AML-193 (cell line): ENCODE data around the gene CHRDL2.
"Not testable (repeated sequence)": the region's sequence is repeated elsewhere in the genome, so short reads cannot be mapped to it uniquely, and the experiment has no call there.

ENCODE experiments used
- DNase-seq, 2 experiments: peaks; one replicate each; lab custom pipeline; 2025; lab: John Stamatoyannopoulos, UW

The CHRDL2 gene, protein sequence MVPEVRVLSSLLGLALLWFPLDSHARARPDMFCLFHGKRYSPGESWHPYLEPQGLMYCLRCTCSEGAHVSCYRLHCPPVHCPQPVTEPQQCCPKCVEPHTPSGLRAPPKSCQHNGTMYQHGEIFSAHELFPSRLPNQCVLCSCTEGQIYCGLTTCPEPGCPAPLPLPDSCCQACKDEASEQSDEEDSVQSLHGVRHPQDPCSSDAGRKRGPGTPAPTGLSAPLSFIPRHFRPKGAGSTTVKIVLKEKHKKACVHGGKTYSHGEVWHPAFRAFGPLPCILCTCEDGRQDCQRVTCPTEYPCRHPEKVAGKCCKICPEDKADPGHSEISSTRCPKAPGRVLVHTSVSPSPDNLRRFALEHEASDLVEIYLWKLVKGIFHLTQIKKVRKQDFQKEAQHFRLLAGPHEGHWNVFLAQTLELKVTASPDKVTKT

DNA sequence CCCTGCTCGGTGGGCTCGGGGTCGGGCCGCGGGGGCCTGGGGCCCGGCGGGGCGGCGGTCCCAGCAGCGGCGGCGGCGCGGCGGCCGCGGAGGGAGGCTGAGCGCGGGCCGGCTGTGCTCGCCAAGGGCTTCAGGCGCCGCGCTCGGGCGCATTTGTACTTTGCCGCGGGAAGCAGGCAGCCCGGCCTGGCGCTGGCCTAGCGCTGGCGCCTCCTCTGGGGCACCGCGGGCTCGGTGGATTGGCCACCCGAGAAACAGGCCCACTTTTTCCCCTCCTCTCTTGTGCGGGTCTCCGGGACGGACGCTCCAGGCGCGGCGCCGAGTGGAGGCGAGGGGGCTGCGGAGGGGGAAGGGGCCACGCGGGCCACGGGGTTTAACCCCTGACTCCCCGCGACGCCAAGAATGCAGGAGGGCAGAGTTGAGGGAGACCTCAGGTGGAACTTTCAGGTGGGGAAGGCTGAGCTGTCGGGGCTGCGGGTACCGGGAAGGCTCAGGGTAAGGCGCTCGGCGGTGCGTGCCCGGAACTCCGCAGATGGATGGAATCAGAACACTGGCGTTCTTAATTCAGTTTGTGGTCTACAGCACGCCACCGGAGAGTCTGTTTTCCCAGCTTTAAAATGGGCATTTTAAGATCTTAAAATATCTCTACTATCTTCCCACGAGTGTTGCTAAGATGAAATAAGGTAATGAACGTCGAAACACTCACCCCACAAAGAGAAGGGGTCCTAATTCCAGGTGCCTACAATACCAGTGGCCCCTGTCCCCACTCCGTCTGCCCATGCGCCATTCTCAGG, at the start of gene CHRDL2:
Gene CHRDL2 (minus strand): TSS at position 126 of the 794 bp plus-strand sequence. CDS start 538 bp downstream, outside the sequence.
- DNase-seq = no peak

DNA sequence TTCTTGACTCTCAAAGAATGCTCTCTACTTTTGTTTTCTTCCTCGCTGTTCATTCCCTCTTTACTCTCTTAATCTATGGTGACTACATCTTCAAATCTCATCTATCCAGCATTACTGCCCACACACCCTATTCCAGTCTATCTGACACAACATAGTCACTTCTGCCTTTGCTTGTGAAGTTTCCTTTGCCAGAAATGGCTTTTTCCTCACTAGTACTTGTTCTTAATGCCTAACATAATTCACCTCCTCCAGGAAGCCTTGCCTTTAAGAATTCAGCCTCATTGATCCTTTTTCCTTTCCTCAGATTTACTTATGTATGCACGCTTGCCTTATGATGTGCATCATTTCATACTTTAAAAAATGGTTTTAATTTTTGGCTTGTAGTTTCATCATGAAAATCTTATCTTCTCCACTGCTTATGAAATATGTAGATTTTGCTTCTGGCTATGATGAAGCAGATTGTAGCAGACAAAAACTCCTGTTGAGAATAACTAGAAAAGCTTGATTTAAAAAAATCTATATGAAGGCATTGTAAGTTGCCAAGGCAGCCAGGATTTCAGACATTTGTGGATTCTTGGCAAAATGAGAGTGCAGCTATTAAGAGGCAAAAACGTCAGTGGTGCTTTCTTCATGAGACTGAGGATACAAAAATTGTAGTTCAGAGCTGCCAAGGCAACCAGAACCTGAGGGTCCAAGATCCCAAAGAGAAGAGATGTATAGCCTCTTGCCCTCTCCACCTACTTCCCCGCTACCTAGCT, 49.2 kb upstream of the CHRDL2 start:
- DNase-seq = no peak

DNA sequence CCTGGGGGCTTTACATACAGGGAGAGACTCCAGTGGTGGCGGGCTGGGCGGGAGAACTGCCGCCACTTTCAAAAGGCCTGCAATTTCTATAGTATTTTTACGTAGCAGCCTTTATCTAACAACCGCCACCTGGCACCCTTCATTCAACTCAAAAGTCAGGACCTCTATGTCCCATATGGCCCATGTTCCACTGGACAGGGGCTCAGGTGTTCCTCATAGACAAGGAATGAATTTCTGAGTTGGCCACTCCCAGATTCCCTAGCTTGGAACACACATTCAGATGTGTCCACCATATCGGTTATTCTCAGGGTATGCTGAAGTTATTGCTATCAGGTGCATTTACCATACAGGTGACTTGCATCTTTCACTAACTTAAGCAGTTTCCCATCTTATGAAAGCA, 47.4 kb upstream of the CHRDL2 start:
- no peak for DNase-seq

DNA sequence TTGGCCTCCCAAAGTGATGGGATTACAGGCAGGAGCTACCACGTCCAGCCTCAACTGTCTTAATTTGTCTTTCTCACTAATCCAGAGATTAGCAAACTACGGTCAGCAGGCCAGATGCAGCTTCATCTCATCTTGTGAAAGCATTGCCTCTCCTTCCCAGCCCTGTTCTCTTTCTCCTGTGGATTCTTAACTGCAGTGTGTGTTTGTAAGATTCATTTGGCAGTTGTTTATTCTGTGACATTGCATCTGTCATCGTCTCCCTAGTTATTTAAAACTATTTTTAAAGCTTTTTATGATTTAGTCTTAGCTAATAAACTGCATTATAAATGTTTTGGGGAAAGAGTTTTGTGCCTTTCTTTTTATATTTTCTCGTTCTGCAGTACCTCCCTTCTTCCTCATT, 46.7 kb upstream of the CHRDL2 start:
- no peak for DNase-seq

DNA sequence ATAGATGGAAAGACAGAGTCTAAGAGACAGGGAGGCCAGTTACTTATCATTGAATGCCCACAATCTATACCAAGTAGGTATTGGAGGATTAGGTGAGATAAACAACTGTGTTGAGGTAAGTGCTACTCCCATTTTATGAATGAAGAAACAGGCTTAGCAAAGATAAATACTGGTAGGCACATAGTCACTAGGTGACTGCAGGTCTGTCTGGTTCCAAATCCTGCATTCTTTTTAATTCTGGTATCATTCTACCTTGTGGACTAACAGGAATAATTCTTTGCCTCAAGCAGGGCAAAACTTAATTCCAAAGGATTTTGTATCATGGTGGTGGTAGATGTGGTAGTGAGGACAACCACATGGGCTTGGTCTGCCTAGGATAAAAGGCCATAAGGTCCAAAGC, 45.8 kb upstream of the CHRDL2 start:
- DNase-seq = no peak

DNA sequence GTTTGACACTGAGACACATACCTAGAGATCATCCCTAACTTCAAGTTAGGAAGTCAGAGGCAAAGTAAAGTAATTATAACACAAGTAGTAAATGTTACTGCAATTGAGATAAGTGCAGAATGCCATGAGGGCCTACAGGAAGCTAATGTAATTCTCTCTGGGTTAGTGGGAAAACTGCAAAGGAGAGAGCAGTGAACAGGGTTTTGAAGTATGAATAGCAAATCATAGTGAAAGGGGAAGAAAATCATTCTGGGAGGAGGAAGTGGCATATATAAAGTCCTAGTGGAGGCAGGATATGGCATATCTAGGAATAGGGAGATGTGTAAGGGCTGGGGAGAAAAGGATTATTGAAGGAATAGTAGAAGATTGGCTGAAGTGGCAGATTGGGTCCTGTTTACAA, 45.3 kb upstream of the CHRDL2 start:
- no peak for DNase-seq

DNA sequence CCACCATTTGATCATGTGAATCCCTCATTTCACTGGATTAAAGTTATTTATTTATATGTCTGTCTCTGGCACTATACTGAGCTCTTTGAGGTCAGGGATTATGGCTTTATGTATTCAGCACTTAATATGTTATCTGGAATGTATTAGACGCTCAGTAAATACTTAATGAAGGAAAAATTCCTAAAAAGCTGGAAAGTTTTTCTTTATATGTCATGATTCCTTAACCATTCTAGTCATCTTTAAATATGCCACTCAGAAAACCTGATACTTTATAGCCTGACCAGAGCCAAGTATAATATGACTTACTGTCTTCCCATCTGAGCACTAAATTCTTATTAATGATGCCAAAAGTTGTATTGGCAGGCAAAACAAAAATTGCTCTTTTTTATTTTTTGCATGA, 44.5 kb upstream of the CHRDL2 start:
- no peak for DNase-seq

DNA sequence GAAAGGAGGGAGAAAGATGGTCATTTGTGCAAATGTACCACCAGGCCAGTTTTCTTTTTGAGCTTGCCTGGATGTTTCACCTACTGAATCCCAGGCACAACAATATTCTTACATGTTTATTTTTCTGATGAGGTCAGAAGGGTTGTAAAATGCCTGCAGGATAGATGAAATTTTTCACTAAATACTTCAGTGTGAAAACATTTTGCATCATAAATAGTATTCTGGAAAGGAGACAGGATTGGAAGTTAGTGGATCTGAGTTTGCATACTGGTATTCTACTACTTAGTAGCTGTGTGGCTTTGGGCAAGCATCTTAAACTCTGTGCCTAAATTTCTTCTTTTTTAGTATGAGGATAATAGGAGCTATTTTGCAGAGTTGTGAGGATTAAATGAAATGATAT, 42.2 kb upstream of the CHRDL2 start:
- no peak for DNase-seq

DNA sequence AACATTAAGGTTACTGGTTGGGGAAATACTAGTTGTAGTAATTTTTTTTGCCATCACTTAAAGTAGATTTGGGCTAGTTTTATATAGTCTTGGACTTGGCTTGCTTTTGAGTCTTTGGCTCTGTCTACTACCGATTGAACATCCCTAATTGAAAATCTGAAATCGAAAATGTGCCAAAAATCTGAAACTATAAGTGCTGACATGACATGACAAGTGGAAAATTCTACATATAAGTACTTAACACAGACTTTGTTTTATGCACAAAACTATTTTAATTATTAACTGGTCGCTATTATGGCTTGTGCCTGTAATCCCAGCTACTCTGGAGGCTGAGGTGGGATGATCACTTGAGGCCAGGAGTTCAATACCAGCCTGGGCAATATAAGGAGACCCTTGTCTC, 39.9 kb upstream of the CHRDL2 start:
- no peak for DNase-seq

DNA sequence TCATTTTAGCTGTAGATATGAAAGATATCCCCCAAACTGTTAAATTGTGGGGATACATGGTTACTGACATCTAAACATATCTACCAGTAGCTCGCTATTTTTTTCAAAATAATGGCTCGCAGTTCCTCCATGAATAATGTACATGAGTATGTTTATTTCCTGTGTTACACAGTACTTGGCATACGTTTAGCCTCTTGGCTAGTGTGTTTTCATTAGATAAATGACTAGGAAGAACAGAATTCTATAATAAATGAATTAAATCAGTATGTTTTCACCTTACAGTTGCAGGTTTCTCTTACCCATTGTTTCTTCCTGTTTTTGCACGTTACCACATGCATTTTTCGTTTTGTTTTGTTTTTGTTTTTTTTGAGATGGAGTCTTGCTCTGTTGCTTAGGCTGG, 39.2 kb upstream of the CHRDL2 start:
- DNase-seq = no peak

DNA sequence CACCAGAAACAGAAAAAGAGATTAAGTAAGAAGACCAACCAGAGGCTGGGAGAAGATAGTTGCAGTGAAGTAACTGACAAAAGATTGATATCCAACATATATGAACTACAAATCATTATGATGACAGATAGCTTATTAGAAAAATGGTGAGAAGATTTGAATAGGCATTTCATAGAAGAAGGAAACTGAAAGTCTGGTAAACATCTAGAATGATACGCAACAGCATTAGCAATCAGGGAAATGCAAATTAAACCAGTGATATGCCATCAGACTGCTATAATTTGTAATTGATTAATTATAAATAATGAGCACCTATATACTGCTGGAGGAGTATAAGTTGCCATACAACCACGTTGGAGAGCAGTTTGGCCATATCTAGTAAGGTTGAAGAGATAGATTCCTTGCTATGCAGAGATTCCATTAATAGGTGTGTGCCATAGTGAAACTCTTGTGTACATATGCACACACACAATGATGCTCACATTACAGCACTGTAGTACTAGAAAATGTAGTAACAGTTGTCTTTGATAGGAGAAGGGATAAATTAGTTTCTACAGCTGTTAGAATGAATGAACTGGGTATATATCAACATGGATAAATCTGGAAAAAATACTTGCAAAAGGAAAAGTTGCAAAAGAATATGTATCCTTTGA, 38.0 kb upstream of the CHRDL2 start:
- no peak for DNase-seq

DNA sequence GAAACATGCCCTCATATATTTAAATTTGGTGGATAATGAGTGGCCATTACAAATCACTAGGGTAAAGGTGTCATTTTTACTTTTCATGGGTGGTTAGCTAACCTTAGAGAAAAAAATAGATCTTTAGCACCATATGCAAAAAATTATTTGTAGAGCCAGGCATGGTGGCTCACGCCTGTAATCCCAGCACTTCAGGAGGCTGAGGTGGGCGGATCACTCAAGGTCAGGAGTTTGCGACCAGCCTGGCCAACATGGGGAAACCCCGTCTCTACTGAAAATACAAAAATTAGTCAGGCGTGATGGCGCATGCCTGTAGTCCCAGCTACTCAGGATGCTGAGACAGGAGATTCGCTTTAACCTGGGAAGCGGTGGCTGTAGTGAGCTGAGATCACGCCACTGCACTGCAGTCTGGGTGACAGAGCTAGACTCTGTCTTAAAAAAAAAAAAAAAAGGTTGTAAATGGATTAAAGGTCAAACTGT, 37.0 kb upstream of the CHRDL2 start:
- not testable (repeated sequence) for DNase-seq

DNA sequence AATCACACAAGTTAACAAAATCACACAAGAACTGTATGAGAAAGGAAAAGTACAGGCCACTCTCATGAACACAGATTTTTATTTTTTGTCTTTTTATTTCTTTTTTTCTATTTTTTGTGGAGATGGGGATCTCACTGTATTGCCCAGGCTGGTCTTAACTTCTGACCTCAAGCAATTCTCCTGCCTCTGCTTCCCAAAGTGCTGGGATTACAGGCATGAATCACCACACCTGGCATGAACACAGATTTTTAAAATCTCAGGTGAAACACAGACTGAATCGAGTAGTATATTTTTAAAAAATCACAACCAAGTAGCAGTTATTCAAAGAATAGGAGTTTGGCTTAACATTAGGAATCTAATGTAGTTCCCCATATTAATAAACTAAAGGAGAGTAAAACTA, 35.7 kb upstream of the CHRDL2 start:
- no peak for DNase-seq

DNA sequence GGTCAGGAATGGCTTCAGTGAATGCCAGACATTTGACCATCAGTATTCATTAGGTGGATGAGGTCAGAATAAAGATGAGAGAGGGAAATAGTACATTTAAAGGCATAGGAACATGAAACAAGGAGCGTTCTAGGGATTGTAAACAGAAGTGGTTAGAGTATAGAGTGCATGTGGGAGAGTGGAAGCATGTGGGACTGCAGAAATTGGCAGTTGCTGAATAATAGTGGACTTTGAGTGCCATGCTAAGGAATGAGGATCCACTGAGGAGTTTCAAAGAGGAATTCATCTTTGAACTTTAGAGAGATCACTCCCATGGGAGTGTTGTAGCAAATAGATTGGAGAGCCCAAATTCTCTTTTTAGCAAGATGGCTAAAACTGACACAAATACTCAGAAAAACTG, 25.3 kb upstream of the CHRDL2 start:
- DNase-seq = no peak

DNA sequence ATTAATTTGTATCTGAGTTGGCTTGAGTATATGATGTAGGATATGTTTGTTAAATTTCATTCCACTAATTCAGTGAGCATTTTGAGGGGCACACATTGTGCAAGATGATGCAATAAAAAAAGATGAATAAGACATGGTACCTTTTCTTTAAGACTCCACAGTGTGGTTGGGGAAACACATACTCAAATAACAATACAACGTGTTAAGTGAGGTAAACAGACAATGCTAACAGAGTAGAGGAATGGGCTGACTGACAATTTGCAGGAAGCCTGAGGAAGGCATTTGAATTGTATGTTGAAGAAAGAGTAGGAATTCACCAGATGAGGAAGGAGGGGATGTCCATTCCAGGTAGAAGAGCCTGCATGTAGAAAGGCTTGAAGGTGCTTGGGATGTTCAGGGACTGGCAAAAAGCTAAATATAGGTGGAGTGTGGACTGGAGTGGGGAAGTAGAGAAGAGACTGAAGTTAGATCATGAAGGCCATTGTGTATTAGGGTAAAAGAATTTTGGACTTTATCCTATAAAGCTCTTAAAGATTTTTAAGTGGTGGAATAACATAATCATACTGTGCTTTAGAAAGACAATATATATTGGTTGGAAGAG, 24.3 kb upstream of the CHRDL2 start:
- no peak for DNase-seq

DNA sequence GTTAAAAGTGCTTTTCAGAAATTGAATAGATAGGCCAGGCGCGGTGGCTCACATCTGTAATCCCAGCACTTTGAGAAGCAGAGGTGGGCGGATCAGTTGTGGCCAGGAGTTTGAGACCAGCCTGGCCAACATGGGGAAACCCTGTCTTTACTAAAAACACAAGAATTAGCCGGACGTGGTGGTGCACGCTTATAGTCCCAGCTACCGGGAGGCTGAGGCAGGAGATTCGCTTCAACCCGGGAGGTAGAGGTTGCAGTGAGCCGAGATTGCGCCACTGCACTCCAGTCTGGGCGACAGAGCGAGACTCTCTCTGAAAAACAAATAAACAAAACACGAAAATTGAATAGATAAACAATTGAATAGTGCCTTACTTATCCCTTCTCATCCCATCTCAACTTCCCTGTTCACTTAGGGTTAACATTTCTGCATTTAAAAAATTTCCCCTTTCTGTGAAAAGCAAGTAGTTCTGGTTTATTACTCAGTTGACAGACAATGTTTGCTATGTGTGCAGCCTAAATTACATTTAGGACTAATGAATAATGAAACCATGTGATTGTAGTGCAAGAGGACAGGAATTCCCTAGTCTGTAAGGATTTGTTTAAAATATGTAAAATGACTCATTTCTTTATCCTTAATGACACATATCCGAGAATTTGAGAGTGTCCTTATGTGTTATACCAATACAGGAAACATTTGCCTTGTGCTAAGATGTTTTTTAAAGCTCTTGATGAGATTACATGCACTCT, 23.5 kb upstream of the CHRDL2 start:
- no peak for DNase-seq

DNA sequence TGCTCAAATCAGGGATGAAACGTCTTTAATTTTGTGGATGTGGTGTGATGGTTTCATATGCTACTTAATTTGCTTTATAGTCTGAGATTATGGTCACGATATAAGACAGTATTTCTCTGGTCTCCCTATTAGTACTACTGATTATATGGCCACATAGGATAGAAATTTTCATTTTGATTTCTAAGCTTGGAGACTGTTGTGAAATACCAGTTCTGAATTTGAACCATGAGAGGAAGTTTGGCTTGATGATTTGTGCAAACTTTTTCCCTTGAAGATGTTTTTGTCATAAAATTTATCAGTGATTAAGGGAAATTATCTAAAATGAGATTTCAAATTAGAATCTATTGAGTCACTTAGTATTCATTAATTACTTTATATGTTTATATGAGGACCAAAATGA, 20.1 kb upstream of the CHRDL2 start:
- peak; percentile 25 to 36 for DNase-seq

DNA sequence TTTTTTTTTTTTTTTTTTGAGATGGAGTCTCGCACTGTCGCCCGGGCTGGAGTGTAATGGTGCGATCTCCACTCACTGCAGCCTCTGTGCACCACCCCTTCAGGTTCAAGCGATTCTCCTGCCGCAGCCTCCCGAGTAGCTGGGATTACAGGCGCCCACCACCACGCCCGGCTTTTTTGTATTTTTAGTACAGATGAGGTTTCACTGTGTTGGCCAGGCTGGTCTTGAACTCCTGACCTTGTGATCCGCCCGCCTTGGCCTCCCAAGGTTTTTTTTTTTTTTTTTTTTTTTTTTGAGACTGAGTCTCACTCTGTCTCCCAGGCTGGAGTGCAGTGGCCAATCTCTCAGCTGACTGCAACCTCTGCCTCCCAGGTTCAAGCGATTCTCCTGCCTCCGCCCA, 19.4 kb upstream of the CHRDL2 start:
- not testable (repeated sequence) for DNase-seq

DNA sequence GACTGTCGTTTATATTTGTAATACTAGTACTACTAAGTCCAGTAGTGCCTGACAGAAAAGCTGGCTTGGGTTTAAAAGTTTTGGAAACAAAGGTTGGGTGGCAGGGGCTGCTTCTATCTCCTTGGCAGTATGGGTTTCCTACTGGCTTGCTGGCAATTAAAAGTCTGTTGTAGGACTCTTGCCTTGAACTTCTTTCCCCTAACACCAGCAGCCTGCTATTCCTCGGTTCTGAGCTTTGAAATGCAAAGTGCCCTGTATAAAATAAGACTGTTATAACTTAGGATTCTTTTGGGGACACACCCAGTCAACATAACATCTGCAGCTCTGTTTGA, 18.7 kb upstream of the CHRDL2 start:
- DNase-seq = no peak

DNA sequence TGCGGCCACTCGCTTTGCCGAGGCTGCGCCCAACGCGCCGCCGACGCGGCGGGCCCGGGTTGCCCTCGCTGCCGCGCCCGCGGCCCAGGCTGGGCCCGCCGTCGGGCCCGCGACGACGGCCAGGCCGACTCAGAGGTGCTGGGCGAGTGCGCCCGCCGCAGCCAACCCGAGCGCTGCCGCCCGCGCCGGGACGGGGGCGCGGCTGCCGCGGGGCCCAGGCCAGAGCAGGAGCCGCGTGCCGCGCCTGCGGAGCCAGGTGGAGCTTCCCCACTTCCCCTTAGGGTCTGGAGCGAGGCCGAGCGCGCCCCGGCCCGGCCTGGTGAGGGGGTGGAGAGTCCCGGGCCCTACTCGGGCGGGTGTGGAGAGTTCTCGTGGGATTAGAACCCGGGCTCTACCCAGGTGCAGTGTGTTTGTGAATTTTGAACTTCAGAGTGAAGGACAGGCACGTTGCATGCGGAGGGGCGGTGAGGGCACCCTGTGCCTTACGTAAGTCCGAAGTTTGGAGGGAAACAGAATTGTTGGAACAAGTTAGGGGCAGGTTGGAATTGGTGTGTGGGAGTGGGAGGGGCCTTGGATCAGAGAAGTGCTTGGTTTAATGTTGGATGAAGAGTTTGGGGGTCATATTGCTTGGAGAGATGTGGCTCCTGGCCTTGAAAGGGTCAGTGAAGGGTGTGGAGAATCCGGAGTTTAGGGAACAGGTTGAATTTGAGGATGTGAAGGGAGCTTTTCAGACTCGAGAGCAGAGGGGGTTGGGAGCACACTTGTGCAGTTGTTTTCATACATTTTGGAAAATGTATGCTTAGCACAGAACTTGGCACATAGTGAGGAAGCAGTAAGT, 18.1 kb upstream of the CHRDL2 start:
- peak; percentile 49 to 56 for DNase-seq
